H1 (cell line): ENCODE results near the gene ACCSL. TPM values are rescaled to one million over a fixed set of nuclear protein-coding genes. Genes with fewer than 3 reads are reported as not detected.

Source experiments
- CTCF ChIA-PET: fragments of 300-600 bp; sonication (Branson Sonifier 250); formaldehyde crosslinking; loops from one replicate; lab custom pipeline; 2021; ENCODE audit not compliant: partially characterized antibody; lab: Charles Lee
- POLR2A ChIA-PET: fragments of 300-600 bp; sonication (Branson Sonifier 250); formaldehyde crosslinking; loops from one replicate; lab custom pipeline; 2021; ENCODE audit warnings: inconsistent platforms; ENCODE audit not compliant: partially characterized antibody; lab: Charles Lee
- DNase-seq, 2 experiments: peaks; one replicate each; pipeline versions ENCODE4 v3.0.0 to v3.0.0-alpha.2; 2010 to 2022; ENCODE audit warnings: low spot score in 2 of 2, low read depth in 1 of 2, mixed read lengths in 1 of 2
- FAIRE-seq: peaks from 2 replicates; lab custom pipeline; 2011; peaks lifted over from hg19 to GRCh38; lab: Jason Lieb, UNC
- H2AFZ ChIP-seq: 2 replicates; pipeline ENCODE4 v1.8.1; 2012; ENCODE audit warnings: low read length, inconsistent platforms
- H2AK5ac ChIP-seq: 2 replicates; pipeline ENCODE4 v1.6.1; 2013; ENCODE audit warnings: low read depth, low read length
- H2BK120ac ChIP-seq: replicated peaks from 2 replicates; pipeline ENCODE3; 2013; ENCODE audit warnings: low read depth, low read length, inconsistent platforms
- H2BK12ac ChIP-seq: 2 replicates; pipeline ENCODE4 v1.6.1; 2013; ENCODE audit warnings: low read depth, low read length
- H2BK15ac ChIP-seq: 2 replicates; pipeline ENCODE4 v1.6.1; 2013; ENCODE audit warnings: low read length
- H2BK20ac ChIP-seq: 2 replicates; pipeline ENCODE4 v1.6.1; 2013; ENCODE audit warnings: low read length
- H2BK5ac ChIP-seq: 2 replicates; pipeline ENCODE4 v1.6.1; 2013; ENCODE audit warnings: low read depth, low read length
- H3K14ac ChIP-seq: 2 replicates; pipeline ENCODE4 v1.6.1; 2013; ENCODE audit warnings: inconsistent platforms; ENCODE audit not compliant: insufficient read length
- H3K18ac ChIP-seq: 2 replicates; pipeline ENCODE4 v1.6.1; 2013; ENCODE audit warnings: low read length; ENCODE audit errors: extremely low read depth
- H3K23ac ChIP-seq: 2 replicates; pipeline ENCODE4 v1.6.1; 2013; ENCODE audit warnings: inconsistent platforms; ENCODE audit not compliant: insufficient read length
- H3K23me2 ChIP-seq: 2 replicates; pipeline ENCODE4 v1.6.1; 2013; ENCODE audit warnings: low read depth, low read length
- H3K27ac ChIP-seq: 2 replicates; pipeline ENCODE4 v1.6.1; 2011; ENCODE audit warnings: low read depth, low read length, inconsistent platforms
- H3K27me3 ChIP-seq, 4 experiments: replicated peaks in 1 of 4; 1 replicate in 1 of 4; 2 replicates in 3 of 4; pipeline versions ENCODE4 v1.6.1 to v1.8.1; 2011 to 2013; ENCODE audit warnings: low read length in 3 of 4, mild to moderate bottlenecking in 3 of 4, inconsistent platforms in 2 of 4, mixed read lengths in 2 of 4, moderate library complexity in 1 of 4; ENCODE audit not compliant: control insufficient read depth in 3 of 4, insufficient read depth in 3 of 4; ENCODE audit errors: extremely low read depth in 1 of 4
- H3K36me3 ChIP-seq, 4 experiments: 2 replicates each; pipeline versions ENCODE4 v1.6.1 to v1.8.1; 2011 to 2013; ENCODE audit warnings: mild to moderate bottlenecking in 4 of 4, low read length in 3 of 4, moderate library complexity in 2 of 4, control low read depth in 1 of 4, inconsistent platforms in 1 of 4; ENCODE audit not compliant: insufficient read depth in 4 of 4, control insufficient read depth in 2 of 4
- H3K4ac ChIP-seq: replicated peaks from 2 replicates; pipeline ENCODE3; 2013; ENCODE audit warnings: low read length, low read depth, mixed read lengths, inconsistent platforms; ENCODE audit not compliant: insufficient read length
- H3K4me1 ChIP-seq, 4 experiments: replicated peaks in 1 of 4; 1 replicate in 1 of 4; 2 replicates in 3 of 4; pipeline versions ENCODE4 v1.6.1 to v1.8.1; 2011 to 2013; ENCODE audit warnings: low read length in 3 of 4, inconsistent platforms in 2 of 4, mixed read lengths in 1 of 4; ENCODE audit not compliant: insufficient read depth in 4 of 4, control insufficient read depth in 3 of 4
- H3K4me2 ChIP-seq, 2 experiments: 2 replicates each; pipeline versions ENCODE4 v1.6.1 to v1.8.1; 2011 to 2013; ENCODE audit warnings: low read depth in 2 of 2, low read length in 2 of 2, control low read depth in 1 of 2, inconsistent platforms in 1 of 2, mild to moderate bottlenecking in 1 of 2; ENCODE audit not compliant: insufficient read depth in 1 of 2
- H3K4me3 ChIP-seq, 4 experiments: fragments of 200-600, 300-600 bp in 1 of 4; sonication (generic), shearing (Covaris generic), sonication (Bioruptor Twin) in 1 of 4; 2 replicates each; pipeline versions ENCODE4 v1.5.1 to v1.8.1; 2011 to 2016; ENCODE audit warnings: low read length in 4 of 4, low read depth in 3 of 4, control low read depth in 2 of 4, inconsistent platforms in 2 of 4, mild to moderate bottlenecking in 2 of 4, mixed read lengths in 1 of 4, moderate library complexity in 1 of 4; ENCODE audit not compliant: insufficient read depth in 2 of 4; ENCODE audit errors: extremely low read depth in 1 of 4
- H3K56ac ChIP-seq: replicated peaks from 2 replicates; pipeline ENCODE3; 2013; ENCODE audit warnings: low read depth, mild to moderate bottlenecking, mixed read lengths, low read length, inconsistent platforms; ENCODE audit not compliant: insufficient read length
- H3K79me1 ChIP-seq: 2 replicates; pipeline ENCODE4 v1.6.1; 2013; ENCODE audit warnings: low read depth, low read length, control low read depth
- H3K79me2 ChIP-seq, 2 experiments: 2 replicates each; pipeline versions ENCODE4 v1.6.1 to v1.8.1; 2012 to 2013; ENCODE audit warnings: low read length in 2 of 2, mild to moderate bottlenecking in 2 of 2, inconsistent platforms in 1 of 2; ENCODE audit not compliant: insufficient read depth in 2 of 2, control insufficient read depth in 1 of 2
- H3K9ac ChIP-seq, 4 experiments: replicated peaks in 1 of 4; 1 replicate in 1 of 4; 2 replicates in 3 of 4; pipeline versions ENCODE4 v1.6.1 to v1.8.1; 2011 to 2013; ENCODE audit warnings: low read depth in 3 of 4, low read length in 3 of 4, control low read depth in 2 of 4, mild to moderate bottlenecking in 2 of 4, moderate library complexity in 2 of 4, inconsistent platforms in 1 of 4; ENCODE audit errors: extremely low read depth in 1 of 4
- H3K9me3 ChIP-seq, 2 experiments: 2 replicates each; pipeline versions ENCODE4 v1.6.1 to v1.8.1; 2012 to 2013; ENCODE audit warnings: mild to moderate bottlenecking in 2 of 2, moderate library complexity in 2 of 2, control low read depth in 1 of 2, inconsistent platforms in 1 of 2, low read depth in 1 of 2, low read length in 1 of 2, mixed read lengths in 1 of 2; ENCODE audit not compliant: insufficient read depth in 2 of 2
- H4K20me1 ChIP-seq, 2 experiments: replicated peaks in 1 of 2; 2 replicates each; pipeline versions ENCODE3 to v1.8.1; 2011 to 2013; ENCODE audit warnings: inconsistent platforms in 2 of 2, low read length in 2 of 2, mild to moderate bottlenecking in 1 of 2; ENCODE audit not compliant: insufficient read depth in 2 of 2, control insufficient read depth in 1 of 2
- H4K5ac ChIP-seq: 2 replicates; pipeline ENCODE4 v1.6.1; 2013; ENCODE audit warnings: low read length, low read depth, mixed read lengths, inconsistent platforms; ENCODE audit not compliant: insufficient read length
- H4K8ac ChIP-seq: 2 replicates; pipeline ENCODE4 v1.8.0; 2013; ENCODE audit warnings: mild to moderate bottlenecking, moderate library complexity, low read length, inconsistent platforms; ENCODE audit not compliant: insufficient read depth; ENCODE audit errors: extremely low read depth
- H4K91ac ChIP-seq: replicated peaks from 2 replicates; pipeline ENCODE3; 2013; ENCODE audit warnings: low read length, mixed read lengths, inconsistent platforms; ENCODE audit not compliant: insufficient read length
- CBX5 ChIP-seq: fragments of 300-800, 300-1000 bp; sonication (generic); IDR thresholded peaks from 2 replicates; pipeline ENCODE4 v1.7.1; 2016; ENCODE audit warnings: antibody characterized with exemption, low read length, low read depth
- CBX8 ChIP-seq: fragments of 300-800, 300-1000 bp; sonication (generic); IDR thresholded peaks from 2 replicates; pipeline ENCODE4 v1.7.1; 2016; ENCODE audit warnings: low read depth, low read length, borderline replicate concordance
- EP300 ChIP-seq, 2 experiments: IDR thresholded peaks; 1 replicate in 1 of 2; 2 replicates in 1 of 2; pipeline ENCODE4 v1.6.1; 2011 to 2012; ENCODE audit warnings: low read depth in 2 of 2, low read length in 2 of 2, mild to moderate bottlenecking in 2 of 2, borderline replicate concordance in 1 of 2, inconsistent platforms in 1 of 2, moderate library complexity in 1 of 2
- FOSL1 ChIP-seq: IDR thresholded peaks from 2 replicates; pipeline ENCODE4 v1.6.1; 2011; ENCODE audit warnings: mild to moderate bottlenecking, low read depth, low read length, moderate library complexity; ENCODE audit not compliant: insufficient read depth
- HDAC6 ChIP-seq: IDR thresholded peaks from one replicate; pipeline ENCODE4 v1.7.1; 2012; ENCODE audit warnings: low read depth, mild to moderate bottlenecking, inconsistent platforms, low read length, moderate library complexity
- KDM1A ChIP-seq: fragments of 200-600, 300-600 bp; sonication (generic); IDR thresholded peaks from 2 replicates; pipeline ENCODE4 v1.7.1; 2016; ENCODE audit warnings: mild to moderate bottlenecking, low read length, borderline replicate concordance
- KDM4A ChIP-seq: IDR thresholded peaks from one replicate; pipeline ENCODE4 v1.7.1; 2012; ENCODE audit warnings: low read depth, mild to moderate bottlenecking, moderate library complexity, low read length, inconsistent platforms; ENCODE audit not compliant: severe bottlenecking
- SIRT6 ChIP-seq: IDR thresholded peaks from one replicate; pipeline ENCODE4 v1.7.1; 2012; ENCODE audit warnings: low read length, inconsistent platforms
- SUZ12 ChIP-seq: fragments of 200-600 bp; sonication (generic); IDR thresholded peaks from 2 replicates; pipeline ENCODE4 v1.6.1; 2012; ENCODE audit warnings: mild to moderate bottlenecking, inconsistent platforms, low read length, moderate library complexity, mixed read lengths
- whole genome bisulfite sequencing, 2 experiments: shearing (Covaris generic) in 1 of 2; methylation state at CpG; one replicate each; pipeline versions ENCODE4 v1.1.6 to v1.1.7; 2013 to 2015; ENCODE audit warnings: low lambda C conversion rate in 2 of 2, mixed read lengths in 2 of 2, inconsistent platforms in 1 of 2, low coverage in 1 of 2, missing lambda C conversion rate in 1 of 2; ENCODE audit not compliant: insufficient replicate concordance in 2 of 2, insufficient coverage in 1 of 2, insufficient read length in 1 of 2; ENCODE audit errors: extremely low coverage in 1 of 2, missing lambda C conversion rate in 1 of 2; 5-methylcytosine and 5-hydroxymethylcytosine counted together
- polyA plus RNA-seq, 7 experiments: library from polyadenylated mRNA; depleted of rRNA in 3 of 7; stranded (reverse) in 5 of 7; unstranded in 2 of 7; fragments of >200 nt in 5 of 7; fragments of 200-250 nt in 2 of 7; gene quantifications; 1 replicate in 5 of 7; 2 replicates in 1 of 7; 4 replicates in 1 of 7; pipeline versions ENCODE4 v1.2.1 to v1.2.3, GENCODE V29; 2011 to 2013; ENCODE audit warnings: missing spikeins in 2 of 7, mixed read lengths in 2 of 7
- total RNA-seq: library from RNA; stranded (reverse); fragmentation: NEBNext Ultra II Directional; extraction: Animal tissue kit (Norgen Biotek cat#: 25700); gene quantifications from 2 replicates; pipeline ENCODE4 v1.2.1, GENCODE V29; 2021

Gene ACCSL
- total and polyA plus RNA-seq, 2 of the 8 experiments (the other 6 are each of a cell fraction or from before 2014, with no cell fraction given): not detected

DNA sequence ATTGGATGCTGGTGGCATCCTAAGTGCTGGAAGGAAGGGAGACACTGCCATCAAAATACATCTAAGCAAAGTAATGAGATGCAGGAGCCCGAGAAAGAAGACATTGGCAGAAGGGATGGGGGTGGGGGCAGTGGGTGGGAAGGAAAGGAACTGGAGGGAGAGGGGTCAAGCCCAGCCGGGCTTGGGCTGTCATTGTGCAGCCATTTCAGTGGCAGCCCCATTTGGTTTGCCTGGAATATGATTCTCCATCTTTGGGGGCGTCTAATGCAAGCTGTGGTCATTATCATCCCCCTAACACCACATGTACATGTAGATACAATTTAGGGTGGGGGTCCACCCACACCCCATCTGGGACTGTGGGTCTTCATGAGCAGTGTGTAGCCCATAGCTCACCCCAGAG, 13.9 kb upstream of the ACCSL start:
- ChIA-PET CTCF (interaction anchor here (1.1 to 5.7 kb wide), 12 partner anchors 9 to 154 kb away, joined by 3 to 43 read pairs (median 4); no protein-coding TSS in a partner anchor), POLR2A (interaction anchor here (1.1 to 1.6 kb wide), 2 partner anchors 32 to 92 kb away, joined by 3 to 4 read pairs; partner anchors contain the start of genes ACCS and C11orf96)
- peak in 1 of 2 experiments; percentile 19 for DNase-seq
- Histone ChIP-seq H4K20me1 (no peaks in the 10 kb centered on the region), H3K27ac (no peak overlapping the region), H2BK12ac (no peak overlapping the region), H2BK20ac (no peak overlapping the region), H3K27me3 (no peaks in the 10 kb centered on the region), H3K56ac (no peak overlapping the region), H3K79me1 (no peaks in the 10 kb centered on the region), H3K79me2 (no peaks in the 10 kb centered on the region), H3K4me2 (no peak overlapping the region), H4K5ac (no peak overlapping the region), H2AFZ (no peak overlapping the region), H3K4ac (no peak overlapping the region), H3K14ac (no peak overlapping the region), H4K91ac (no peak overlapping the region), H3K18ac (no peak overlapping the region), H3K36me3 (no peaks in the 10 kb centered on the region)
- FAIRE-seq: no peak
- TF ChIP-seq SUZ12 (no peak), CBX8 (no peak), HDAC6 (no peak), KDM4A (no peak), EP300 (IDR thresholded peaks at IDR 0.05; ENCODE audit: borderline replicate concordance in 1 of 2, low read depth in 2 of 2, low read length in 2 of 2) (no peak), CBX5 (no peak), KDM1A (no peak), FOSL1 (no peak), SIRT6 (no peak)
- TF ChIP-seq, all 59 proteins: peak for 0
- H3K4me3 ChIP-seq: no peak overlapping the region
- no peak overlapping the region for H4K8ac ChIP-seq
- 88% methylated on average over 2 of the region's 3 CpGs; no CpG with 5 or more reads in 1 of the 2 experiments for WGBS, 2 experiments
- no peak overlapping the region for H2BK120ac ChIP-seq
- H3K9me3 ChIP-seq: no peaks in the 10 kb centered on the region
- H2AK5ac ChIP-seq: no peak overlapping the region
- peaks cover 0 to 11% (median 4%) of the 10 kb centered on the region in 4 experiments; a peak in 6 of 7 replicates for H3K4me1 ChIP-seq
- H2BK15ac ChIP-seq: no peak overlapping the region
- H3K23ac ChIP-seq: no peak overlapping the region
- H3K23me2 ChIP-seq: no peaks in the 10 kb centered on the region
- no peak overlapping the region for H3K9ac ChIP-seq
- no peak overlapping the region for H2BK5ac ChIP-seq
